Loucy (cell line): ENCODE data around the gene KYAT1.

Source experiments
- CTCF ChIP-seq: fragments of 200-600 bp; sonication (generic); conservative IDR thresholded peaks from 2 replicates; pipeline ENCODE4 v1.5.1; 2014; ENCODE audit warnings: mild to moderate bottlenecking, antibody characterized with exemption, low read length
- EZH2phosphoT487 ChIP-seq: fragments of 200-600 bp; IDR thresholded peaks from 2 replicates; pipeline ENCODE4 v1.6.1; 2018; ENCODE audit warnings: antibody characterized with exemption, mild to moderate bottlenecking, moderate library complexity, borderline replicate concordance

- no peak for TF ChIP-seq CTCF
- no peak for TF ChIP-seq EZH2phosphoT487
These were observed 32.4 kb upstream of the KYAT1 start for GRCh38 chr9:128913995-128914772.
